Stimulated activated naive CD4-positive, alpha-beta T cell (primary cell): Measurements from ENCODE around the gene CD79A.
A peak's percentile ranks its signal among the peaks of the same experiment; 100 is the strongest.

Source experiments
- DNase-seq, 6 experiments: peaks; one replicate each; lab custom pipeline; 2025; lab: John Stamatoyannopoulos, UW

The CD79A gene

GRCh38 chr19:41883821-41884733 lies 7.0 kb downstream of the CD79A start:
- peak; percentile 64 to 81 (median 72) for DNase-seq

GRCh38 chr19:41886761-41887710 lies 10.0 kb downstream of the CD79A start:
- peak; percentile 64 to 91 (median 80) for DNase-seq

DNA sequence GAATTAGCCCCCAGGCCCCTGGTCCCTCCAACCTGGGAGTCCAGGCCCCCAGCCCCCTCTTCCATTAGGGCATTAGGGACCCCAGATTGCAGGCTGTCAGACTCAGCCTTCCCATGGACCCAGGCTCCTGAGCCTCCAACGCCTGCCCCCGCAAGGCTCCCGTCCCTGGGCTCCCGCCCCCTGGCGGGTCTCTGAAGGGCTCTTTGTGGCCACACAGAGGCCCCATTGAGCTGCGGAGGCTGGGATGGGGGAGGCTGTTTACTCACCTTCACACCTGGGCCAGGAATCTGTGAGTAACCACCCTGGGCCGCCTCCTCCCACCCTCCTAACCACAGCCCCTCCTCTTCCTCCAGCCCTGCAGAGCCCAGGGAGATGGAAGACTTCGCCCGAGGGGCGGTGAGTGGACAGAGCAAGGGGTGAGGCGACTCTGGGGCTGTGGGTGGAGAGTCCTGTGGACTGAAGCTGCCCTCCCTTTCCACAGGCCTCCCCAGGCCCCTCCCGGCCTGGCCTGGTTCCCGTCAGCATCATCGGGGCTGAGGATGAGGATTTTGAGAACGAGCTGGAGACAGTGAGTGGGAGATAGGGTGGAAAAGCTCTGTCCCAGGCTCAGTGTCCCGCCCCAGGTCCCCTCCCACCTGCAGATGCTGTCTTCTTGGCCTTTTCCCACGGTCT lies 10.8 kb downstream of the CD79A start:
- peak; percentile 67 to 91 (median 78) for DNase-seq

GRCh38 chr19:41888926-41889325 lies 11.8 kb downstream of the CD79A start:
- peak; percentile 16 to 40 (median 29) for DNase-seq

- no peak for DNase-seq
Measured at GRCh38 chr19:41889896-41890295, 12.8 kb downstream of the CD79A start.

DNA sequence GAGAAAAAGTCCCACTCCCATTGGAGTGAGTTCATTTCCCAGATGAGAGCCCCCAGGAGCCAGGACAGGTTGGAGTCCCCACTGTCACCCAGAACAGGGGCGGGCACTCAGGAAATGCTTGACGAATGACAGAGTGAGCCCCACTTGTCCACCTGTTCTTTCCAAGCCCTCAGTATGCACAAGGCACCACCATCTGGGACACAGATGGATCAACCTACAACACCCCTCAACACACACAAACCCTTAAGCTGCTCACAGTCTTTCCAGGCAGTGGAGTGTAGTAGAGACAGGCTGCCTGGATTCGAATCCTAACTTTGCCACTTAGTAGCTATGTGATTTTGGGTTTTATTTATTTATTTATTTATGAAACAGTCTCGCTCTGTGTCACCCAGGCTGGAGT lies 13.9 kb downstream of the CD79A start:
- no peak for DNase-seq

- no peak for DNase-seq
Measured at GRCh38 chr19:41892173-41892902, 15.3 kb downstream of the CD79A start.

DNA sequence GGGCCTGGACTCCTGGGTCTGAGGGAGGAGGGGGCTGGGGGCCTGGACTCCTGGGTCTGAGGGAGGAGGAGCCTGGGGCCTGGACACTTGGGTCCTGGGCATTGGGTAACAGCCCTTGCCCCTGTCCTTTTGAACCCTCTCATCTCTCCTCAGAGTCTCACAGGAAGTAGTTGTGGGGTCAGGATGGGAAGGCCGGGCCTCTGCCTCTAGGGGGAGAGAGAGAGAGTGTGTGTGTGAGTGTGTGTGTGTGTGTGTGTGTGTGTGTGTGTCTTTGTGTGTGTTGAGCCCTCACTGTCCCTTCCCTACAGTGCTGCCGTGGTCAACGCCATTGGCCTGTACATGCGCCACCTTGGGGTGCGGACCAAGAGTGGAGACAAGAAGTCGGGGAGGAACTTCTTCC lies 16.8 kb downstream of the CD79A start:
- peak in 2 of 6 experiments; percentile 21 to 40 for DNase-seq

- no peak for DNase-seq
Measured at GRCh38 chr19:41894350-41894749, 17.3 kb downstream of the CD79A start.

DNA sequence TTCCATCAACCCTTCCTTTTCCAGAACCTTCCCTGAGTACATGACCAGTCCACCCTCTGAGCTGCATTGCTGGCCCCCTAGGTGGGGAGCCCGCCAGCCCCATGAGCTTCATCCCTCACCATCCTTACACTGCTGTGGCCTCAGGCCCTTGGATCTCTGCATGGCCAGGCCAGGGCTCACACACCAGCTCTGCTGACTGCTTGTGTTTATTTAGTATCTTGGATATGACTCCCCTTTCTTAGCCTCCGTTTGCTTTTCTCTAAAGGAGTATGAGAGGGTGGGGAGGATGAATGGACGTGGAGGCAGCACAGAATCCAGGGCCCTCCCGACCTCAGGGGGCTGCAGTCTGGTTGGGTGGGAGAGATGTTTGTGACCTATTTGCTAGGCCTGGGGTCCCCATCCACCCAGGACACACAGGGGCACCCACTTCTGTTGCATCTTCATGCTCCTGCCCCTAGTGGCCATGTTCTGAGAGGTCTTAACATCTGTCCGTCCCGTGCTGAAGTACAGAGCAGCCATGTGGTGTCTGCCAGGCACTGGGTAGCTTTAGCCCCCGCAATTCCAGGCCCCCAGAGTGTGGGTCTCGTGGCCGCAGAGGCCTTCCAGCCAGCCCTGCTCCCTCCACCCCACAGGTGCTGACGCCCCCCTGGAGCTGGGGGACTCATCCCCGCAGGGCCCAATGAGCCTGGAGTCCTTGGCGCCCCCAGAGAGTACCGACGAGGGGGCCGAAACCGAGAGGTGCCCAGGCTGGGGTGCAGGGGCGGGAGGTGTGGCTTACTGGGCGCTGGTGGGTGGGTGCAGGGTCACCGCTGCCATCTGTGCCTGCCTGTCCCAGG lies 18.9 kb downstream of the CD79A start:
- no peak for DNase-seq

DNA sequence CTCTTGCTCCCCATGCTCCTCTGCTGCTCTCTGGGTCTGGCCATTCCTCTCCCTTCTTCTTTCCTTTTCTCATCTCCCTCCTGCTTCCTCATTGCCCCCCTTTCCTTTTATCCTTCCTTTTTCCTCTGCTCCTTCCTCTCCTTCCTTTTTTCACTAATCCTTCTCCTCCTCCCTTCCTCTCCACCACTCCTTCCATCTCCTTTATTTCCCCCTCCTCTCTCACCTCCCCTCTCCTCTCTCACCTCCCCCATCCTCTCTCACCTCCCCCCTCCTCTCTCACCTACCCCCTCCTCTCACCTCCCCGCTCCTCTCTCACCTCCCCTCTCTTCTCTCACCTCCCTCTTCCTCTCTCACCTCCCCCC lies 19.5 kb downstream of the CD79A start:
- no peak for DNase-seq

GRCh38 chr19:41897181-41897580 lies 20.1 kb downstream of the CD79A start:
- no peak for DNase-seq

- no peak for DNase-seq
Measured at GRCh38 chr19:41897820-41898219, 20.7 kb downstream of the CD79A start.

DNA sequence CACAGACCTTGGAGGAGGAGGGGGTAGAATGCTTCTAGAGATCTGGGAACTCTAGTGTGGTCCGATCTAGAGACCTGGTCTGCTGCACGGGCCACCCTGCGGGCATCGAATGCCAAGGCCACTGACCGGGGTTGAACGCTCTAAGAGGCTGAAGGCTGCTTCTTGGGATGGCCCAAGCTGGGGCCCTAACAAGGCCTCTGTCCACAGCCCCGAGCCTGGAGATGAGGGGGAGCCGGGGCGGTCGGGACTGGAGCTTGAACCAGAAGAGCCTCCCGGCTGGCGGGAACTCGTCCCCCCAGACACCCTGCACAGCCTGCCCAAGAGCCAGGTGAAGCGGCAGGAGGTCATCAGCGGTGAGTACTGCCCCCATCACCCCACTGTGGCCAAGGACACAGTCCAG lies 21.2 kb downstream of the CD79A start:
- DNase-seq, result no peak

GRCh38 chr19:41901707-41902360 lies 24.8 kb downstream of the CD79A start:
- no peak for DNase-seq

DNA sequence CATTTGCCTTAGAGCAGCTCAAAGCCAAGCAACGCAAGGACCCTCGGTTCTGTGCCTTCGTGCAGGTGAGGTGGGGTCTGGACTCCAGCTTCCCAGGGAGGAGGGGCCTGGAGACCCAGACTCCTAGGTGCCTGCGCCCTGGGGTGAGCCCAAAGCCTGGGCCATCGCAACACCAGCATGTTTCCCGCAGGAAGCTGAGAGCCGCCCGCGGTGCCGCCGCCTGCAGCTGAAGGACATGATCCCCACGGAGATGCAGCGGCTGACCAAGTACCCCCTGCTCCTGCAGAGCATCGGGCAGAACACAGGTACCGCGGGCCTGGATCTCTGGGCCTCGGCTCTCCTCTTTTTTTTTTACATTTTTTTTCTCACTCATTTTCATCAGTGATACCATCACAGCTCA lies 25.5 kb downstream of the CD79A start:
- no peak for DNase-seq

DNA sequence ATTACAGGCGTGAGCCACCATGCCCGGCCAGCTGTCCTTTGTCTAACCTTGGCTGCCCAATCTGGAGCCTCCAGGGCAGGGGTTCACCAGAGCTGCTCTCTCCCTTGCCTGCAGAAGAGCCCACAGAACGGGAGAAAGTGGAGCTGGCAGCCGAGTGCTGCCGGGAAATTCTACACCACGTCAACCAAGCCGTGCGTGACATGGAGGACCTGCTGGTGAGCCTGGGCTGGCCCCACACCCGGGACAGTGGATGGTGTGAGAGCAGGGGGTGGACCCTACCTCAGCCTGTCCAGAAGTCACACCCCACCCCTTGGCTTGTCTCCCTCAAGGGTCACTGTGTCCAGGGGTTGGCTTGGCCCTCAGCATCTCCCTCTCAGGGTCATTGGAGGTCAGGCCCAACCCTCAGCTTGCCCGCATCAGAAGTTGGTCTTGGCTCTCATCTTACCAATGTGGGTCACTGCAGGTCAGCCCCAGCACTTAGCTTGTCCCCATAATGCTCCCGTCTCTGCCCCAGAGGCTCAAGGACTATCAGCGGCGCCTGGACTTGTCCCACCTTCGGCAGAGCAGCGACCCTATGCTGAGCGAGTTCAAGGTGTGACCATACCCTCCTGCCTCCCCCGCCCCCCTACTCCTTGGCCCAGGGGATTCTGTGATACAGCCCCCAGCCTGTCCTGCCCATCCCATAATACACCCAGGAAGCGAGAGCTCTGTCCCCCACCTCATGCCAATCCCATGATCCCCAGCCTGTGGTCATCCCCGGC lies 26.3 kb downstream of the CD79A start:
- no peak for DNase-seq

- DNase-seq, result no peak
Measured at GRCh38 chr19:41904118-41904870, 27.2 kb downstream of the CD79A start.
